Upper lobe of left lung (tissue), 4 donors: ENCODE data around the gene USP6NL.

ENCODE experiments used
- CTCF ChIP-seq, 6 experiments: fragments of 450-650 bp in 4 of 6; fragments of 200-600 bp in 2 of 6; sonication (generic) in 2 of 6; IDR thresholded peaks; one replicate each; pipeline ENCODE4 v1.5.1; 2016 to 2019; ENCODE audit warnings: antibody characterized with exemption in 6 of 6
- POLR2A ChIP-seq, 4 donors: fragments of 450-650 bp; IDR thresholded peaks; one replicate each; pipeline ENCODE4 v1.5.1; 2016 to 2017; ENCODE audit warnings: antibody characterized with exemption in 4 of 4, mild to moderate bottlenecking in 2 of 4

GRCh38 chr10:11535346-11535959 is 76.0 kb downstream of the USP6NL start:
- TF ChIP-seq CTCF (IDR thresholded peaks at IDR 0.05), result no peak
- TF ChIP-seq POLR2A (IDR thresholded peaks at IDR 0.05), result no peak
